Mesothelial cell of epicardium (in vitro differentiated cells): ENCODE data around the gene PEX10. TPM values are rescaled to one million over a fixed set of nuclear protein-coding genes. Genes with fewer than 3 reads are reported as not detected.

ENCODE experiments used
- DNase-seq, 2 experiments: peaks; one replicate each; pipeline ENCODE4 v3.0.0; 2021; ENCODE audit warnings: low spot score in 2 of 2; ENCODE audit not compliant: unreplicated experiment in 2 of 2
- H3K27ac Mint-ChIP-seq: 2 replicates; pipeline ENCODE4 v1.8.0; 2021; ENCODE audit warnings: mixed read lengths
- H3K27me3 Mint-ChIP-seq: 2 replicates; pipeline ENCODE4 v1.8.0; 2021; ENCODE audit warnings: low read depth, mixed read lengths
- H3K36me3 Mint-ChIP-seq: 2 replicates; pipeline ENCODE4 v1.8.0; 2021; ENCODE audit warnings: mixed read lengths
- H3K4me1 Mint-ChIP-seq: 2 replicates; pipeline ENCODE4 v1.8.0; 2021; ENCODE audit warnings: mixed read lengths
- H3K4me3 Mint-ChIP-seq: 2 replicates; pipeline ENCODE4 v1.8.0; 2021; ENCODE audit warnings: mild to moderate bottlenecking, moderate library complexity, mixed read lengths
- H3K9me3 Mint-ChIP-seq: 2 replicates; pipeline ENCODE4 v1.8.0; 2021; ENCODE audit warnings: mixed read lengths
- total RNA-seq: library from RNA; stranded (reverse); gene quantifications from 3 replicates; pipeline ENCODE4 v1.2.1, GENCODE V29; 2021
- TF ChIP-seq, protein P1 (sequence below): fragments of 200-600 bp; sonication (generic); IDR thresholded peaks from one replicate; pipeline ENCODE4 v1.5.0; 2021; ENCODE audit warnings: antibody characterized with exemption; ENCODE audit not compliant: unreplicated experiment

The PEX10 gene
- total RNA-seq, 1 donor from 2014 or later = 25.8 TPM

DNA sequence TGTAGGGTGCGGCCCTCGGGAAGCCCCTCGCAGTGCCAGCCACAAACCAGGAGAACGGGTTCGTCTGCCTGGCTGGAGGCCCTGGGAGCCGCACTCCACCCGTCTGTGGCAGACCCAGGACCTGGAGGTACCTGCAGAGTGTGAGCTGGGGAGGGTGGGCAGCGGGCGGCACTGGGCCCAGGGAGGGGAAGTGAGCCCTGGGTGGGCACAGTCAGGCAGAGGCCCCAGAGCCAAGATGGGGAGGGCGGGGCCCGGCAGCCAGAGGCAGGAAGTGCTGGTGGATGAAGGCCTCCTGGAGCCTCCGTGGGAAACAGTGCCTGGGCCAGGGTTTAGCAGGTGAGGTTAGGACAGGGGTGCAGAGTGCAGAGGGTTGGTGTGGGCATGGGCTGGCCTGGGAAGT lies 4.0 kb upstream of the PEX10 start:
- H3K27me3 Mint-ChIP-seq = peaks cover 39% of the 10 kb centered on the region
- TF ChIP-seq, protein P1, sequence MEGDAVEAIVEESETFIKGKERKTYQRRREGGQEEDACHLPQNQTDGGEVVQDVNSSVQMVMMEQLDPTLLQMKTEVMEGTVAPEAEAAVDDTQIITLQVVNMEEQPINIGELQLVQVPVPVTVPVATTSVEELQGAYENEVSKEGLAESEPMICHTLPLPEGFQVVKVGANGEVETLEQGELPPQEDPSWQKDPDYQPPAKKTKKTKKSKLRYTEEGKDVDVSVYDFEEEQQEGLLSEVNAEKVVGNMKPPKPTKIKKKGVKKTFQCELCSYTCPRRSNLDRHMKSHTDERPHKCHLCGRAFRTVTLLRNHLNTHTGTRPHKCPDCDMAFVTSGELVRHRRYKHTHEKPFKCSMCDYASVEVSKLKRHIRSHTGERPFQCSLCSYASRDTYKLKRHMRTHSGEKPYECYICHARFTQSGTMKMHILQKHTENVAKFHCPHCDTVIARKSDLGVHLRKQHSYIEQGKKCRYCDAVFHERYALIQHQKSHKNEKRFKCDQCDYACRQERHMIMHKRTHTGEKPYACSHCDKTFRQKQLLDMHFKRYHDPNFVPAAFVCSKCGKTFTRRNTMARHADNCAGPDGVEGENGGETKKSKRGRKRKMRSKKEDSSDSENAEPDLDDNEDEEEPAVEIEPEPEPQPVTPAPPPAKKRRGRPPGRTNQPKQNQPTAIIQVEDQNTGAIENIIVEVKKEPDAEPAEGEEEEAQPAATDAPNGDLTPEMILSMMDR = no peak
- H3K27ac Mint-ChIP-seq = peak overlapping the region; percentile 59
- no peak overlapping the region for H3K4me3 Mint-ChIP-seq
- no peaks in the 10 kb centered on the region for H3K9me3 Mint-ChIP-seq
- DNase-seq = peak in 1 of 2 experiments; percentile 55
- peaks cover 26% of the 10 kb centered on the region for H3K4me1 Mint-ChIP-seq
- no peaks in the 10 kb centered on the region for H3K36me3 Mint-ChIP-seq

DNA sequence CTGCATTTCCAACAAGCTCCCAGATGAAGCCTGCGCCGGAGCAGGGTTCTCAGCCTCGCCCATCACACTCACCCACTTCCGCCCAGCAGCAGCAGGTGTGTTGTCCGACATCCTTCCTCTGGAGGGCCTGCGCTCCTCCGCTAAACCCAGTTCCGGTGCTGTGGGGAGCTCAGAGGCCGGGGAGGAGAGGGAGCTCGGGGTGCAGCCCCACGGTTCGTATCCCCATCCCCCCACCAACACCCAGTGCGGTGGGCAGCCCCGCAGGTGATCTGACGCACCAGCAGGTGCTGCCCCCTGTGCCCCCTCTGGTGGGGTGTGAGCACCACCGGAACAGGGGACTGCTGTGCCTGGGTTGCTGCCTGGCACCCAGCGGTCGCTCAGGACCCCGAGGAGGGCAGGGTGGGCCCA lies 3.4 kb upstream of the PEX10 start:
- Mint-ChIP-seq H3K27ac (no peak overlapping the region), H3K36me3 (no peaks in the 10 kb centered on the region), H3K9me3 (no peaks in the 10 kb centered on the region), H3K4me1 (peaks cover 26% of the 10 kb centered on the region), H3K27me3 (peaks cover 38% of the 10 kb centered on the region), H3K4me3 (no peak overlapping the region)
- TF ChIP-seq, protein P1 = no peak
- DNase-seq = no peak

DNA sequence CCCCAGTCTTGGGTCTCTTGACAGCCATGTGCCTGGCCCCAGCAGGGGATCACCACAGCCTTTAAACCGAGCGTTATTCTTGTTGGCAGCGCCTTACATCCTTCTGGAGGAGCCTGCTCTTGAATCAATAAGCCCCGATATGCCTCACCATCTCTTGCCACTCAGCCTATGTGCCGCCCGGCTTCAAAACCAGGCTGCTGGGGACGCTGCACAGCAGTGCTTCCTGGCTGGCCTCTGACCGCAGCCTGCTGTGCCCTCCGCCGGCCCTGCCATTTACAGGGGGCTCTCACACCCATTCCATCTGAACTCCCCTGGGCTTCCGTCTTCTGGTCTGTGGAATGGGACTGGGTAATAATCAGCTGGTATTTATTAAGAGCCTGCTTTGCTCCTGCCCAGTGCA lies 3.0 kb upstream of the PEX10 start:
- no peak overlapping the region for H3K27ac Mint-ChIP-seq
- H3K27me3 Mint-ChIP-seq = peaks cover 34% of the 10 kb centered on the region
- peaks cover 26% of the 10 kb centered on the region for H3K4me1 Mint-ChIP-seq
- no peak for DNase-seq
- H3K36me3 Mint-ChIP-seq = no peaks in the 10 kb centered on the region
- H3K4me3 Mint-ChIP-seq = no peak overlapping the region
- no peaks in the 10 kb centered on the region for H3K9me3 Mint-ChIP-seq
- TF ChIP-seq, protein P1 = no peak

DNA sequence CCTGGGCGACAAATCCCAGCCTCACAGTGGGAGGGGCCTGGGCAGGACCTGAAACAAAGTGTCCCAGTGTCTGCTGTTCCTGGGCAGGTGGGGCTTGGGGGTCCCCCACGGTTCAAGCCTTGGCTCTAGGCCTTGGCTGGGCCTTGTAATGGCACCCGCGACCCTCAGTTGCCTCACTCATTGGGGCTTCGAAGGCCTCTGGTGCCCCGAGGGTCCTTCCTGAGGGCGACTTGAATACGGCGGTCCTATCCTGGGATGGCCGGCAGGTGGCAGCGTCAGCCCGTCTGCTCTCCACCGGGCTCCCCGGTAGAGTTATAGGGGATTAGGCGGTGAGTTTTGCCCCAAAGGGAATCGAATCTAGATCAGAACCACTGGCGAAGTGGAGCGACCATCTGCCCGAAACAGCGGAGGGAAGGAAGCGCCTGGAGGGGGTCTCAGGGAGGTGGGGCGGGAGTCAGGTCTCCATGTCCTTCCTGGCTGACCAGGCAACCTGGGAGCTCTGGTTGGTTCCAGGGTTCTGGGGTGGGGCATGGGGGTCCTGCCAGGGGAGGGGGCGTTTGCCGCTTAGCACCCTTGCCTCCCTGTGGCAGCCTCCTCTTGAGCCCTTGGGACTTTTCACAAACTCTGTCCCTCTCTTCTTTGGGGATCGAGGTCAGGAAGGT lies 2.1 kb upstream of the PEX10 start:
- H3K9me3 Mint-ChIP-seq = no peaks in the 10 kb centered on the region
- TF ChIP-seq, protein P1 = peak; percentile 91
- peak overlapping the region; percentile 32 for H3K27ac Mint-ChIP-seq
- H3K36me3 Mint-ChIP-seq = no peaks in the 10 kb centered on the region
- peak overlapping the region; percentile 64 for H3K4me3 Mint-ChIP-seq
- peaks cover 27% of the 10 kb centered on the region for H3K27me3 Mint-ChIP-seq
- peak; percentile 75 to 86 for DNase-seq
- H3K4me1 Mint-ChIP-seq = peaks cover 26% of the 10 kb centered on the region

DNA sequence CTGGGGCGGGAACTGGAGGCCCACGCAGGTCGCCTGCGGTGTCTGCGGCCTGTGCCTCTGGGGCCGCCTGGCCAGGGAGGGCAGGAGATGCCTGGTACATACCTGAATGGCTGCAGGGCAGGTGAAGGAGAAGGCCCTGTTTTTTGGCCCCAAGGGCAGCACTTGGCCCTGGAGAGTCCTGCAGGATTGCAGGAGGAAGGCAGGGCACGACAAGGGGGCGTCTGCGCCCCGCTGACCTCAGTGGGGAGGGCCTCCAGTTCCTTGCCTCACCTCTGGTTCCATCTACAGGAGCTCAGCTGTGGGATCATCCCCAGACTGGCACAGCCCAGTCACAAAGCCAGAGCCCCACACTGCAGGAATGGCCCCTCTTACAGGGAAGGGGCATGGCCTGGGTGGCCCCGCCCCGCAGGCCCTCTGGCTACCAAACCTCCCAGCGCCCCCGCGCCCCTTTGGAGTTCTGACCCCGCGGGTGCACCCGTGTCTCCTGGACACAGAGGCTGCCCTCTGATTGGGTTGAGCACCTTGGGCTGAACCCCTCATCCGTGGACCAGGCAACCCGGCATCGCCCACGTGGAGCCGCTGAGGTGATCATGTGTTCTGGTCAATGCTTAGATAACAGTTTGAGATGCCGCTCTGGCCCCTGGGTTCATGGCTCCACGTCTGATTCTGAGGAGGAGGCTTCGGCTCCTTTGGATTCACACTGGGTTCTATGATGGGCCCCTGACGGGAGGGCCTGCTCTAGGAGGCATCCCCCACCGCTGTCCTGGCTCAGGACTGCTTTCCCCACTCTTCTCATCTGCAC lies 1.3 kb upstream of the PEX10 start:
- Mint-ChIP-seq H3K27me3 (peaks cover 21% of the 10 kb centered on the region), H3K27ac (peak overlapping the region; percentile 32), H3K4me3 (peak overlapping the region; percentile 64), H3K36me3 (no peaks in the 10 kb centered on the region), H3K4me1 (peaks cover 26% of the 10 kb centered on the region), H3K9me3 (no peaks in the 10 kb centered on the region)
- no peak for DNase-seq
- TF ChIP-seq, protein P1 = no peak
